HepG2 (cell line): ENCODE results near the gene TCN2. TPM values are rescaled to one million over a fixed set of nuclear protein-coding genes. Genes with fewer than 3 reads are reported as not detected.

Experiments used
- AFF4 ChIP-seq: sonication (generic); formaldehyde crosslinking; IDR thresholded peaks from 2 replicates; pipeline ENCODE4 v1.4.0; 2020; ENCODE audit warnings: missing genetic modification reagents
- CEBPB ChIP-seq: IDR thresholded peaks from 2 replicates; pipeline ENCODE4 v1.6.1; 2011; ENCODE audit warnings: low read depth, low read length, improper control_type of control experiment, borderline replicate concordance
- FOXA1 ChIP-seq, 2 experiments: fragments of 450-650 bp in 1 of 2; sonication (generic) in 1 of 2; formaldehyde crosslinking in 1 of 2; IDR thresholded peaks; 2 replicates each; pipeline versions ENCODE4 v1.4.0 to v1.6.1; 2016 to 2020; ENCODE audit warnings: missing genetic modification reagents in 1 of 2
- GPBP1L1 ChIP-seq: sonication (generic); formaldehyde crosslinking; IDR thresholded peaks from 2 replicates; pipeline ENCODE4 v1.5.0; 2020; ENCODE audit warnings: mild to moderate bottlenecking, missing genetic modification reagents
- HMGA1 ChIP-seq: sonication (generic); formaldehyde crosslinking; conservative IDR thresholded peaks from 2 replicates; pipeline ENCODE4 v1.4.0; 2020; ENCODE audit warnings: missing genetic modification reagents
- HOXA5 ChIP-seq: sonication (generic); formaldehyde crosslinking; IDR thresholded peaks from 2 replicates; pipeline ENCODE4 v1.4.0; 2020; ENCODE audit warnings: missing genetic modification reagents
- KDM4B ChIP-seq: sonication (generic); formaldehyde crosslinking; IDR thresholded peaks from 2 replicates; pipeline ENCODE4 v1.4.0; 2020; ENCODE audit warnings: missing genetic modification reagents
- MAZ ChIP-seq, 2 experiments: sonication (generic) in 1 of 2; formaldehyde crosslinking in 1 of 2; IDR thresholded peaks; 2 replicates each; pipeline versions ENCODE4 v1.5.0 to v1.6.1; 2012 to 2020; ENCODE audit warnings: low read depth in 2 of 2, mild to moderate bottlenecking in 2 of 2, borderline replicate concordance in 1 of 2, improper control_type of control experiment in 1 of 2, low read length in 1 of 2, missing genetic modification reagents in 1 of 2, moderate library complexity in 1 of 2
- NFYB ChIP-seq: sonication (generic); formaldehyde crosslinking; IDR thresholded peaks from 2 replicates; pipeline ENCODE4 v1.4.0; 2020; ENCODE audit warnings: missing genetic modification reagents
- POGK ChIP-seq: sonication (generic); formaldehyde crosslinking; conservative IDR thresholded peaks from 2 replicates; pipeline ENCODE4 v1.8.0; 2022; ENCODE audit warnings: mild to moderate bottlenecking, moderate library complexity, missing genetic modification reagents
- SIN3B ChIP-seq: fragments of 150-350 bp; IDR thresholded peaks from 2 replicates; pipeline ENCODE4 v1.6.1; 2014; ENCODE audit warnings: low read length
- ZFY ChIP-seq: sonication (generic); formaldehyde crosslinking; IDR thresholded peaks from 2 replicates; pipeline ENCODE4 v1.4.0; 2020; ENCODE audit warnings: missing genetic modification reagents
- ZNF550 ChIP-seq: sonication (generic); formaldehyde crosslinking; IDR thresholded peaks from 2 replicates; pipeline ENCODE4 v1.4.0; 2020; ENCODE audit warnings: mild to moderate bottlenecking, missing genetic modification reagents, borderline replicate concordance
- ZNF816 ChIP-seq: sonication (generic); formaldehyde crosslinking; IDR thresholded peaks from 2 replicates; pipeline ENCODE4 v1.8.0; 2022; ENCODE audit warnings: missing genetic modification reagents, mild to moderate bottlenecking, borderline replicate concordance
- ZXDC ChIP-seq: sonication (generic); formaldehyde crosslinking; IDR thresholded peaks from 2 replicates; pipeline ENCODE4 v1.5.0; 2020; ENCODE audit warnings: mild to moderate bottlenecking, missing genetic modification reagents
- polyA plus RNA-seq, 8 experiments: library from polyadenylated mRNA; depleted of rRNA in 3 of 8; stranded (reverse) in 7 of 8; unstranded in 1 of 8; fragments of >200 nt; fragmentation: Illumina TruSeq in 4 of 8; extraction: Trizol in 4 of 8; gene quantifications; 2 replicates each; pipeline versions ENCODE4 v1.2.1 to v1.2.3, GENCODE V29; 2011 to 2016; ENCODE audit warnings: low read depth in 4 of 8, missing spikeins in 1 of 8, mixed read lengths in 1 of 8; ENCODE audit not compliant: insufficient read depth in 1 of 8
- total RNA-seq, 5 experiments: library from RNA; depleted of rRNA; stranded (reverse); fragments of >200 nt; fragmentation: Illumina TruSeq; extraction: Trizol; gene quantifications; 2 replicates each; pipeline ENCODE4 v1.2.3, GENCODE V29; 2016; ENCODE audit warnings: low read depth in 1 of 5
- TF ChIP-seq, protein P1 (sequence below): sonication (generic); formaldehyde crosslinking; IDR thresholded peaks from 2 replicates; pipeline ENCODE4 v1.9.0; 2021; ENCODE audit warnings: missing genetic modification reagents, mild to moderate bottlenecking, borderline replicate concordance

The TCN2 gene
- total and polyA plus RNA-seq, 2 of the 13 experiments (the other 11 are each of a cell fraction or from before 2014, with no cell fraction given), result 0.29 to 0.31 TPM

DNA sequence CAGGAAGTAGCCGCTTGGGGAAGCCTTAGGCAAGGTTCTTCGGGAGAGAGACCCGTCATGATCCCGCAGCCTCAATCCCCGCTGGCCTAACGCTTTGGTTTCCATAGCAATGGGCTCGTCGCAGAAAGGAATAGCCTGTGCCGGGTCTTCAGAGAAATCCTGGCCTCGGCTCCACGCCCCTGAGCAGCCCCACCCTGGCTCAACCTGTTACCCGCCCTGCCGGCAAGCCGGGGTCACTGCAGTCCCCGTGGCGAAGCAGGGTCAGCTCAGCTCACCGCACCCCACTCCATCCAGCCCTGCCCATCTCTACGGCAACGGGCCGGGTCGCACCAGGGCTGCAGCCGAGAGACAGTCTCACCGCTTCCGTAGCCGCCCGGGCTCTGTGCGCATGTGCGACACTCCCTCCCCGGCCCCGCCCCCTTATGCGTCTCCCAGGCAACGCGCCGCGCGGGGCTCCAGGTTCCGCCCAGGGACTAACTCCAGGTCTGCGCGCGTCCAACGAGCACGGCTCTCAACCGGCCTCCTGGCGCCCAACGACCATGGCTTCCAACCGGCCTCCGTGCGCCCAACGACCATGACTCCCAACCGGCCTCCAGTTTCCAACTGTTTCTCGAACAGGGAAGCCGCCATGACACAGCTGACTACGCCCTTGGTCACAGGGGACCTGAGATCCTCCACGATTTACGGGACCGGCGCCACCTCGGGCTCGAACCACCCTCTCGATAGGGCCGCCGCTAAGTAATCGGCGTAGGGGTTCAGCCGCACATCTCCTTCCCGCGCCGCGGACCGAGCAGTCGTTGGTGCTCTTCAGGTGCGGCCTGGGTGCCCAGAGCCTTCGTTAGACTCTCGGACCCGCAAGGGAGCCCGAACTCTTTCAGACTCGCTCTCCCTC, 60.8 kb downstream of the TCN2 start, which contains the start of gene DUSP18 (continued):
- TF ChIP-seq GPBP1L1 (no peak), AFF4 (no peak), POGK (CRISPR knock-in tag) (no peak), ZNF550 (no peak), KDM4B (CRISPR knock-in tag) (no peak), HMGA1 (CRISPR knock-in tag) (no peak), FOXA1 (IDR thresholded peaks at IDR 0.05) (no peak), FOXA1 (CRISPR knock-in tag; IDR thresholded peaks at IDR 0.05) (no peak), MAZ (IDR thresholded peaks at IDR 0.05; ENCODE audit: borderline replicate concordance, low read depth, low read length) (peak; percentile 54; the same call in 1 of the 2 replicates), MAZ (CRISPR knock-in tag; IDR thresholded peaks at IDR 0.05; ENCODE audit: low read depth) (peak; percentile 72; the same call in 1 of the 2 replicates), CEBPB (no peak), NFYB (CRISPR knock-in tag) (no peak), ZXDC (CRISPR knock-in tag) (no peak), HOXA5 (CRISPR knock-in tag) (no peak), ZFY (CRISPR knock-in tag) (no peak; the same call in 1 of the 2 replicates), ZNF816 (CRISPR knock-in tag) (no peak), SIN3B (no peak)
- TF ChIP-seq, protein P1, sequence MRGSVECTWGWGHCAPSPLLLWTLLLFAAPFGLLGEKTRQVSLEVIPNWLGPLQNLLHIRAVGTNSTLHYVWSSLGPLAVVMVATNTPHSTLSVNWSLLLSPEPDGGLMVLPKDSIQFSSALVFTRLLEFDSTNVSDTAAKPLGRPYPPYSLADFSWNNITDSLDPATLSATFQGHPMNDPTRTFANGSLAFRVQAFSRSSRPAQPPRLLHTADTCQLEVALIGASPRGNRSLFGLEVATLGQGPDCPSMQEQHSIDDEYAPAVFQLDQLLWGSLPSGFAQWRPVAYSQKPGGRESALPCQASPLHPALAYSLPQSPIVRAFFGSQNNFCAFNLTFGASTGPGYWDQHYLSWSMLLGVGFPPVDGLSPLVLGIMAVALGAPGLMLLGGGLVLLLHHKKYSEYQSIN (CRISPR knock-in tag), result no peak
